ENCODE data around the gene IVL.

Gene IVL

GRCh38 chr1:152864443-152864842, 43.9 kb upstream of the IVL start:
- Histone ChIP-seq H3K9me3 (ENCODE audit: control insufficient read depth, low read length) (no peaks in the 10 kb centered on the region), H3K27ac (no peak overlapping the region), H3K4me2 (ENCODE audit: low read length) (no peak overlapping the region), H3K4me1 (no peaks in the 10 kb centered on the region), H2AFZ (no peak overlapping the region), H3K4me3 (ENCODE audit: low read depth, low read length) (no peak overlapping the region), H3K36me3 (ENCODE audit: control insufficient read depth, insufficient read depth, low read length) (no peaks in the 10 kb centered on the region), H3K27me3 (ENCODE audit: control insufficient read depth, insufficient read depth, low read length) (no peaks in the 10 kb centered on the region), H3K79me2 (no peaks in the 10 kb centered on the region), H3K9ac (no peak overlapping the region)
- no peak for TF ChIP-seq CTCF (IDR thresholded peaks at IDR 0.05)

GRCh38 chr1:152866321-152866720, 42.0 kb upstream of the IVL start:
- TF ChIP-seq CTCF (IDR thresholded peaks at IDR 0.05): no peak
- Histone ChIP-seq H3K79me2 (no peaks in the 10 kb centered on the region), H3K9me3 (ENCODE audit: control insufficient read depth, low read length) (no peaks in the 10 kb centered on the region), H3K4me3 (ENCODE audit: low read depth, low read length) (no peak overlapping the region), H3K4me1 (no peaks in the 10 kb centered on the region), H3K27ac (no peak overlapping the region), H3K9ac (no peak overlapping the region), H3K4me2 (ENCODE audit: low read length) (no peak overlapping the region), H2AFZ (no peak overlapping the region), H3K36me3 (ENCODE audit: control insufficient read depth, insufficient read depth, low read length) (no peaks in the 10 kb centered on the region), H3K27me3 (ENCODE audit: control insufficient read depth, insufficient read depth, low read length) (no peaks in the 10 kb centered on the region)

GRCh38 chr1:152869808-152870419, 38.4 kb upstream of the IVL start:
- Histone ChIP-seq H3K9me3 (ENCODE audit: control insufficient read depth, low read length) (no peaks in the 10 kb centered on the region), H3K9ac (no peak overlapping the region), H3K36me3 (ENCODE audit: control insufficient read depth, insufficient read depth, low read length) (no peaks in the 10 kb centered on the region), H3K4me3 (ENCODE audit: low read depth, low read length) (no peak overlapping the region), H3K4me2 (ENCODE audit: low read length) (no peak overlapping the region), H3K79me2 (no peaks in the 10 kb centered on the region), H2AFZ (no peak overlapping the region), H3K4me1 (no peaks in the 10 kb centered on the region), H3K27ac (no peak overlapping the region), H3K27me3 (ENCODE audit: control insufficient read depth, insufficient read depth, low read length) (no peaks in the 10 kb centered on the region)
- TF ChIP-seq CTCF (IDR thresholded peaks at IDR 0.05): peak; percentile 46

- H3K79me2 ChIP-seq: no peaks in the 10 kb centered on the region
- no peak overlapping the region for H3K27ac ChIP-seq
- no peaks in the 10 kb centered on the region for H3K4me1 ChIP-seq
- H2AFZ ChIP-seq: no peak overlapping the region
- no peak for TF ChIP-seq CTCF (IDR thresholded peaks at IDR 0.05)
- H3K9me3 ChIP-seq (ENCODE audit: control insufficient read depth, low read length): no peaks in the 10 kb centered on the region
- no peaks in the 10 kb centered on the region for H3K27me3 ChIP-seq (ENCODE audit: control insufficient read depth, insufficient read depth, low read length)
- no peak overlapping the region for H3K4me2 ChIP-seq (ENCODE audit: low read length)
- H3K4me3 ChIP-seq (ENCODE audit: low read depth, low read length): no peak overlapping the region
- no peak overlapping the region for H3K9ac ChIP-seq
- no peaks in the 10 kb centered on the region for H3K36me3 ChIP-seq (ENCODE audit: control insufficient read depth, insufficient read depth, low read length)
Measured at GRCh38 chr1:152870831-152871730, 37.3 kb upstream of the IVL start.

Data from parathyroid adenoma (tissue), 2 donors.